ENCODE results near the gene CCDC170.

The CCDC170 gene

DNA sequence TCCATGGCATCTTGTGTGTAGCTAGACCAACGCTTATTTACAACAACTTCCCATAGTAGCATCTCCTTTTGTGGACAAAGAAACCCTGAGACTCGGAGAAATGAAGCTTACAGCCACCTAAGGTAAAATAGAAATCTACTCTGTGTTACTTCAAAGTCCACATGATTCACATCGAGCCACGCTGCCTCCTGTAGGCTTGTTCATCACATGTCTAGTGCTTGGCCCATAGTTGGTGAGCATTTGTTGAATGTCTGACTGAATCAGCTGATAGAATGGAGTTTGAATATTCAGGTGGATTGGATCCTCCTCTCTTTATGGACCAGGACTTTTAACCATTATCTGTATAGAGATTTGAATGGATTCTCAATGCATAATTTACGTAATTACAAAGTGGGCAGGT is 130.7 kb downstream of the CCDC170 start:
- DNase-seq = no peak

DNA sequence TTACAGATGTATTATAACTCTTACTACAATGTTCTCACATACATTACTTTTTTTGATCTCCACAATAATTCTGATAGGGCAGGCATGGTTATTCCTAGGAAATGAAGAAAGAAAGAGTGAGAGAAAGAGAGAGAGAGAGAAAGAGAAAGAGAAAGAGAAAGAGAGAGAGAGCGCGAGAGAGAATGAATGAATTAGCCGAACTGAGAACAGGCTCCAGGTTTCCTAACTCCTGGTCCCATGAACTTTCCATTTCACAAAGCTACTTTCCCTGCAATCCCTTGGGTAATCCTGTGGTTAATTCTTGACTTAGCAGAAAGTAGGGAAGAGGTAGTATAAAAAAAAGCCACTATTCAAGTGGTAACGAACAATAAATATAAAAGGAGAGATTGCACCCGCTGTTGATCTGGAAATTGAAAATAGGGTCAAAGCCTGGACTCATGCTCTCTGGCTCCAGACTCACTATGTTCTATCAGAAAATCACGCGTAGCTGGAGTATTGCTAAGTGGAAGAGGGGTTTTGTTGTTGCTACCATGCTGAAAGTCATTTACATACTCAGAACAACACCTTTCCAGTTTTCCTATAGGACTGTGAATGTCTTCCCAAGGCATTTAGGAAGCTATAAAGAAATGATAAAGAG is 131.2 kb downstream of the CCDC170 start:
- no peak for DNase-seq

- no peak for DNase-seq
Observed at GRCh38 chr6:151627689-151628444, 134.1 kb downstream of the CCDC170 start.

GRCh38 chr6:151629791-151630190 is 136.0 kb downstream of the CCDC170 start:
- no peak for DNase-seq

- DNase-seq = no peak
Observed at GRCh38 chr6:151630387-151630786, 136.6 kb downstream of the CCDC170 start.

GRCh38 chr6:151630991-151631655 is 137.3 kb downstream of the CCDC170 start:
- DNase-seq = no peak

DNA sequence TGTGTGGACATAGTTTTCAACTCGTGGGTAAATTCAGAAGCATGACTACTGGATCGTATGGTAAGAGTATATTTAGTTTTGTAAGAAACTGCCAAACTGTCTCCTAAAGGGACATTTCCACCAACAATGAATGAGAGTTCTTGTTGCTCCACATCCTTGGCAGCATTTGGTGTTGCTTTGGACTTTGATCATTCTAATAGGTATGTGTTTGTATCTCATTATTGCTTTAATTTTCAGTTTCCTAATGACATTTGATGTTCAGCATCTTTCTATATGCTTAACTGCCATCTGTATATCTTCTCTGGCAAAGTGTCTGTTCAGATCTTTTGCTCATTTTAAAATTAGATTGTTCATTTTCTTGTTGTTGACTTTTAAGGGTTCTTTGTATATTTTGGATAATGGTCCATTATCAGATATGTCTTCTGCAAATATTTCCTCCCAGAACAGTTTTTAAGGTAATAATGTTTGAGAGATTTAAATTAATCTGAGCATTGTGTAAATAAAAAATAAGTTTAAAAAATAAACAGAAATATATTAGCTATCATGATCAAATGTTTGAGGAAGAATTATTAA is 138.7 kb downstream of the CCDC170 start:
- DNase-seq = no peak

DNA sequence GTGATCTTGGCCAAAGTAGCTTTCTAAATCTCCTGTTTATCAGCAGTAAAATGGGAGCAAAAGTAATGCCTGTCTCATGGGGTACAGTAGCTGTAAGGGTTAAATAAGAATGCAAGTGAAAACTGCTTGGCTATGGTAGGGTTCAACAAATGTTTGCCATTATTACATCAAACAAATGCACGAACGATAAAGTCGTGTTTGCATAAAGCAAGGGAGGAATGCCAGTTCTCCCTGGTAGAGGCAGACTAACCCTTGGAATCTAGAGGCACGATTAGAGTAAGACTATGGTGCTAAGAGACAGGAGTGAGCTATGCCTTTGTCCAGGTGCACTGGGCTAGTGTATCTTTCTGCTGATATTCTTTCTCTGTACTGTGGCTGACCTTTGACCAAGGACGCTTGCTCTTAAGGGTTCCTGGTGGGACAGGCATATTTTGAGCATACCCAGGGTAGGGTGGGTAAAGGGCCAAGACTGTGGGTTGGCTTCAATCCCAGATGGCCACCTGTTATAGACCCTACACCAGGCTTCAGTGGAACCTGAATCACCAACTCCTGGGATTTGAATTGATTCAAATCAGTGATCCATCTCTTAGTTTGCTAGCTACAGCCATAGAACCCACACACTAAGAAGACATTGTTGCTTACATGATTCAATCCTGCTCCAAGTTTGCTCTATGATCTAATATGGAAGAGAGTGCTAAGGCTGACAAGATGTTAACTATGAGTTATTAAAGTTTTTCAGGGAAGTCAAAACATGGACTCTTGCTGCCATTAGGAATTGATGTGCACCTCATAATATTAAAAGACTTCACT is 139.9 kb downstream of the CCDC170 start:
- DNase-seq = no peak

DNA sequence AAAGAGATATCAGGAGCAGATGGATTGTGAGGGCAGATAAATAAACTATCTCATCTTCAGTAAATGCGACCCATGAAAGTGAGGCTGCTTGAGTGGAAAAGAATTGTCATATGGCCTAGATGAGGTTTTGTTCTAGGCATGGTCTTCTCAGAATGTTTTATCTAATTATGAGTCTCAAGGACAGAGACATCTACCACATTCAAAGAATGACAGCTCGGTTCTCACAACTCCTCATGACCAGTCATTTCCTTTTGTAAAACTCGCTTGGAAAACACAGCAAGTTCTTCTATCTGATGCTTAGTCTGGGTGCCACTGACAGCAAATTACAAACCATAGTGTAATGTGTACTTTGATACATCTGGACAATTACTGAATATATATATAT is 140.5 kb downstream of the CCDC170 start:
- no peak for DNase-seq

DNA sequence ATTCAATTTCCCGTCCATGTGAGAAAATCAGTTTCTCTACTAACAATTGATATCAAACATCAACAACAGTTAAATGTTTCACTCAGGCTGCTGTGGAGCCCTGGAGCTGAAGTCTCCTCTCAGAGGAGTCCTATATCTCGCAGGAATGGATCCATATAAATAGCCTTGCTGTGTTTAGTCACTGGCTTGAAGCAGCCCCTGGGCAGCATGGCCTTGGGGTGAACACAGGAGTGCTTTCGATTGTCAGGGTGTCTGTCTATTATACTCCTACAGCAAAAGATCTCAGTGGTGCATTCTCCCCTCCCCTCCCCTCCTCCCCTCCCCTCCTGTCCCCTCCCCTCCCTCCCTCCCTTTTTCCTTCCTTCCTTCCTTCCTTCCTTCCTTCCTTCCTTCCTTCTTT is 141.9 kb downstream of the CCDC170 start:
- no peak for DNase-seq

DNA sequence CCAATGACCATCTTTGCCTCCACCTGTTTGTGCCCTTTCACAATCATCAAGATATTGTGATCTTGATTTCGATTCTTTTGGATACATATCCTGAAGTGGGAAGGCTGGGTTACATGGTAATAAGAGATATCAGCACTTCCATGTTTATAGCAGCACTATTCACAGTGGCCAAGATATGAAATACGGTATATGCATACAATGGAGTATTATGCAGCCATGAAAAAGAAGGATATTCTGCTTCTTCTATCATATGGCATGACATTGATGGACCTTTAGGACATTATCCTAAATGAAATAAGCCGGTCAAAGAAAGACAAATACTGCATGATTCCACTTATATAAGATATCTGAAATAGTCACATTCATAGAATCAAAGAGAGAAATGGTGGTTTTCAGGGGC is 144.0 kb downstream of the CCDC170 start:
- DNase-seq = no peak

GRCh38 chr6:151639750-151640149 is 145.9 kb downstream of the CCDC170 start:
- no peak for DNase-seq

GRCh38 chr6:151641028-151641427 is 147.2 kb downstream of the CCDC170 start:
- no peak for DNase-seq

GRCh38 chr6:151647976-151648639 is 154.3 kb downstream of the CCDC170 start:
- DNase-seq = no peak

DNA sequence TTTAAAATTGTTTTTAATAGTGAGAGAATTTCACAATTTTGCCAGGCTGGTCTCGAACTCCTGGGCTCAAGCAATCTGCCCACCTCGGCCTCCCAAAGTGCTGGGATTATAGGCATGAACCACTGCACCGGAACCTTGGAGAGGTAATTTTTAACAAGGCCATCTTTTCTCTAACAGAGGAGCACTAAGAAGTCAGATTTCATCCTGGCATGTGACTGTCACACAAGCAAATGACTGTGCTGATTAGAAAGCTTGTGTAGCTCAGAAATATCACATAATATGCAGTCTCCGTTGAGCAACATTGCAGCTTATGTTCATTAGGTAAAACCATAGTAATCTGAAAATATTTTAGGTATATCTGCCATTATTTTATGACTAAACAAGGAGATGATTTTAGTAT is 156.0 kb downstream of the CCDC170 start:
- DNase-seq = no peak

DNA sequence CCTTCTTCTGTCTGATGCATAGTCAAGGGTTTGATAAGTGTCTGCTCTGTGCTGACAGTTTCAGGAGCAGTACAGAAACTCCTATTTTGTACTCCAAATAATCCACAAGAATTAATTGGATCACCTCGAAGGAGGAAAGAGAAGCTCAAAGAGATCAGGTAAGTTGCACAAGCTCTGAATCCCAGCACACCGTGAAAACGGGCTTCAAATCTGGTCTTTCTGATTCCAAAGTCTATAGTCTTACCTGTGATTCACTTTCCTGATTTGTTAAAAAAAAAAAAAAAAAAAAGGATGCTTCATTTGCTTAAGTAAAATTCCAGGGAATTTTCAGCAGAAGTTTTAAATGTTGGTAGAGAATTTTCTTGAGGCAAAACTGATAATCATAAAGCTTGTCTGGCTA is 157.8 kb downstream of the CCDC170 start:
- DNase-seq = no peak

- no peak for DNase-seq
Observed at GRCh38 chr6:151652325-151652724, 158.5 kb downstream of the CCDC170 start.

DNA sequence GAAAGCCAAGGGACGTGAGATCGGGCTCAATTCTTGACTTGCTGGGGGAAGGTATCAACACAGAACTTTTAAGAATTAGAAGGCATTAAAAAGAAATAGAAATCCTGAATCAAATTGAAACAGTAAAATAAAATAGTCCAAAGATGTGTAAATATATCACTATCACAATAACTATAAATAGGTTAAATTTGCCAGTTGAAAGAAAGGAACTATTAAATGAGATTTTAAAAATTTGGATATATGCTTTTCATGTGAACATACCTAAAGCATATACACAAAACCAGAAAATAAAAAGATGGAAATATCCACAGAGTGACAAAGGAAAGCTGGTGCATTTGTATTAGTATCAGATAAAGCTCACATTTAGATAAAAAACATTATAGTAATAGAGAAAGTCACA is 161.3 kb downstream of the CCDC170 start:
- DNase-seq = no peak

DNA sequence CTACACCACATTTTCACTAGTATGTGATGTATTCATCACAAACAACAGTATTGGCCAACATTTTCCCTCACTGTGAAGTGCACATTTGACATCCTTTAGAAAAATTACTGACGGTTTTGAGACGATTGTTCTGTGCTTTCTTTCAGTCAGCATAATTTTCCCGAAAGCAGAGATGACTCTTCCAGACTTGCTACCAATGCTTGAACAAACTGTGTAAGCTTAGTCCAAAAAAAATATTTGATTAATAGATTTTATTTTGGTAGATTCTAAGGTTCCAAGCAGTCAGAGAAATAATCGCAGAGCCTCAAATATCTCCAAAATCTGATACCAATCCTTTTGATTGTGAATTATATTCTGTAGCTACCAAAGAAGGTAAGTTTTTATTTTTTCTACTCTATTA is 162.6 kb downstream of the CCDC170 start:
- no peak for DNase-seq

- no peak for DNase-seq
Observed at GRCh38 chr6:151658091-151658490, 164.3 kb downstream of the CCDC170 start.

DNA sequence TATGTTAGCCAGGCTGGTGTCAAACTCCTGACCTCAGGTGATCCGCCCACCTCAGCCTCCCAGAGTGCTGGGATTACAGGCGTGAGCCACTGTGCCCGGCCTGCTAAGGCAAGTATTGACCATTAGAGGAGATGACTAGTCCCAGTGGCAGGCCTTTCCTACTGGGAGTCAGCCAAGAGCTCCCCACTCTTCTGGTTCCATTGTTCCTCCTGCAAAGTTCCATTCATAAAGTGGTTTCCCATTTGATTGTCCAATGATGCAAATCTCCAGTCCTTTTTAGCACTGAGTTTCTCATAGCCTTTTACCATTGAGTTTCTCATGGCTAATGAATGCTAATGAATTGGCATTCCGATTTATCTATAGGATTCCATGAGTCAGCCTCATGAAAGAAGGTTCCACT is 165.4 kb downstream of the CCDC170 start:
- DNase-seq = no peak

DNA sequence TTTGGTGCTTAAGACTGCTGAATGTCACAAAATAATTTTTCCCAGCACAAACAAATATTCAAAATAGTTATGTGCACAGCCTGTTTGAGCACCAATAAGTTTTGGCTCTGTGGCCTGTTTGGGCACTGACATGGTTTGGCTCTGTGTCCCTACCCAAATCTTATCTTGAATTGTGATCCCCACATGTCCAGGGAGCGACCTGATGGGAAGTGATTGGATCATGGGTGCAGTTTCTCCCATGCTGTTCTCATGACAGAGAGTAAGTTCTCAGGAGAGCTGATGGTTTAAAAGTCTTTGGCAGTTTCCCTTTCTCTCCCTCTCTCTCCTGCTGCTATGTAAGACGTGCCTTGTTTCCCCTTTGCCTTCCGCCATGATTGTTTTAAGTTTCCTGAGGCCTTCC is 167.7 kb downstream of the CCDC170 start:
- DNase-seq = no peak

GRCh38 chr6:151661928-151662327 is 168.1 kb downstream of the CCDC170 start:
- DNase-seq = no peak
